ENCODE results near the gene FLNB. TPM values are rescaled to one million over a fixed set of nuclear protein-coding genes. Genes with fewer than 3 reads are reported as not detected.
A peak's percentile ranks its signal among the peaks of the same experiment; 100 is the strongest.

FLNB gene
- total RNA-seq, 3 donors from 2014 or later (not counting 1 experiment from before 2014, with no cell fraction given), result 24.6 to 30.8 (median 26.6) TPM

DNA sequence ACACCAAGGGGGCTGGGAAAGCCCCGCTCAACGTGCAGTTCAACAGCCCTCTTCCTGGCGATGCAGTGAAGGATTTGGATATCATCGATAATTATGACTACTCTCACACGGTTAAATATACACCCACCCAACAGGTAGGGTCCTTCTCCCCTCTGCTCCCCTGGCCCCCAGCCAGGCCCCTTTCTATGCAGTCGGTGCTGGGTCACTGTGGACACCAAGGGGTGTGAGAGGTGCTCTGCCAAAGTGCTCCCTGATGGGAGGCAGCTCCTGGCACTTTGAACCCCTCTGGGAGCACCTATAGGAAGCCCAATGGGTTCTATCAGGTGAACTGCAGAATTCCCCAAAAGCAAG lies 103.9 kb downstream of the FLNB start:
- Mint-ChIP-seq H3K4me3 (no peak overlapping the region), H3K9me3 (no peaks in the 10 kb centered on the region), H3K4me1 (peaks cover 15 to 20% of the 10 kb centered on the region in 2 donors), H3K36me3 (peaks cover 14% of the 10 kb centered on the region), H3K27me3 (ENCODE audit: low read depth in 2 of 2) (no peaks in the 10 kb centered on the region), H3K27ac (no peak overlapping the region)
- Histone ChIP-seq H3K9me3 (ENCODE audit: control insufficient read depth, insufficient read depth, low read length) (no peaks in the 10 kb centered on the region), H3K27me3 (ENCODE audit: control insufficient read depth, insufficient read depth, low read length) (no peaks in the 10 kb centered on the region), H3K4me1 (ENCODE audit: control insufficient read depth, insufficient read depth, low read length) (peaks cover 26% of the 10 kb centered on the region), H3K4me3 (ENCODE audit: low read length) (no peak overlapping the region), H3K27ac (ENCODE audit: low read length) (no peak overlapping the region), H3K36me3 (ENCODE audit: control insufficient read depth, insufficient read depth, low read length) (peaks cover 23% of the 10 kb centered on the region)
- DNase-seq (no peak), ATAC-seq (no peak)
- 89% methylated on average over 6 of the region's 6 CpGs for WGBS (ENCODE audit: insufficient coverage)
- TF ChIP-seq, protein P1, sequence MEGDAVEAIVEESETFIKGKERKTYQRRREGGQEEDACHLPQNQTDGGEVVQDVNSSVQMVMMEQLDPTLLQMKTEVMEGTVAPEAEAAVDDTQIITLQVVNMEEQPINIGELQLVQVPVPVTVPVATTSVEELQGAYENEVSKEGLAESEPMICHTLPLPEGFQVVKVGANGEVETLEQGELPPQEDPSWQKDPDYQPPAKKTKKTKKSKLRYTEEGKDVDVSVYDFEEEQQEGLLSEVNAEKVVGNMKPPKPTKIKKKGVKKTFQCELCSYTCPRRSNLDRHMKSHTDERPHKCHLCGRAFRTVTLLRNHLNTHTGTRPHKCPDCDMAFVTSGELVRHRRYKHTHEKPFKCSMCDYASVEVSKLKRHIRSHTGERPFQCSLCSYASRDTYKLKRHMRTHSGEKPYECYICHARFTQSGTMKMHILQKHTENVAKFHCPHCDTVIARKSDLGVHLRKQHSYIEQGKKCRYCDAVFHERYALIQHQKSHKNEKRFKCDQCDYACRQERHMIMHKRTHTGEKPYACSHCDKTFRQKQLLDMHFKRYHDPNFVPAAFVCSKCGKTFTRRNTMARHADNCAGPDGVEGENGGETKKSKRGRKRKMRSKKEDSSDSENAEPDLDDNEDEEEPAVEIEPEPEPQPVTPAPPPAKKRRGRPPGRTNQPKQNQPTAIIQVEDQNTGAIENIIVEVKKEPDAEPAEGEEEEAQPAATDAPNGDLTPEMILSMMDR (IDR thresholded peaks at IDR 0.05), result no peak
- intact Hi-C loops (cut with micrococcal nuclease), result no loop called here

DNA sequence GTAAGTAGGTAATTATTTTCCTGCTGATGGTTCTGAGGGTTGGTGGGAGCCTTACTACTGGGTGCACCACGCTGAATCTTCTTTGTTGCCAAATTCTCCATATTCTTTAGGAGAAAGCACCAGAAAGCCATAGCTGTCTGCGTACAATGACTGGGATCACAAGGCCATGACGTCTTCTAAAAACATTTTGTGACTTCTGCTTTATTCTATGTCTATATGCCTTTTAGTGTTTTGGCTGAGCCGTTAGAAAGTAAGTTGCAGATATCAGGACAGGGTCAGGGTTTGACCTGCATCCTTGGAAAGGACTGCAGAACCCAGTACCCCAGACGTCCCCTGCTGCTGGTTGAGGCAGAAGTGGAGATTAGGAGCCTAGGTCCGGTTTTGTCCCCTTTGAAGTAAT lies 107.0 kb downstream of the FLNB start:
- Histone ChIP-seq H3K27ac (ENCODE audit: low read length) (peak overlapping the region; percentile 60), H3K27me3 (ENCODE audit: control insufficient read depth, insufficient read depth, low read length) (no peaks in the 10 kb centered on the region), H3K4me3 (ENCODE audit: low read length) (no peak overlapping the region), H3K36me3 (ENCODE audit: control insufficient read depth, insufficient read depth, low read length) (peaks cover 14% of the 10 kb centered on the region), H3K4me1 (ENCODE audit: control insufficient read depth, insufficient read depth, low read length) (peaks cover 30% of the 10 kb centered on the region), H3K9me3 (ENCODE audit: control insufficient read depth, insufficient read depth, low read length) (no peaks in the 10 kb centered on the region)
- peak overlapping the region in 1 of 2 donors; percentile 81 for H3K27ac Mint-ChIP-seq
- 90% methylated on average over 6 of the region's 6 CpGs for WGBS (ENCODE audit: insufficient coverage)
- H3K27me3 Mint-ChIP-seq (ENCODE audit: low read depth in 2 of 2), result no peaks in the 10 kb centered on the region
- H3K4me1 Mint-ChIP-seq, result peaks cover 15 to 20% of the 10 kb centered on the region in 2 donors
- H3K9me3 Mint-ChIP-seq, result no peaks in the 10 kb centered on the region
- TF ChIP-seq, protein P1 (IDR thresholded peaks at IDR 0.05), result no peak
- DNase-seq (no peak), ATAC-seq (no peak)
- peaks cover 7% of the 10 kb centered on the region for H3K36me3 Mint-ChIP-seq
- peak overlapping the region; percentile 26 for H3K4me3 Mint-ChIP-seq
- intact Hi-C loops (cut with micrococcal nuclease), result no loop called here

DNA sequence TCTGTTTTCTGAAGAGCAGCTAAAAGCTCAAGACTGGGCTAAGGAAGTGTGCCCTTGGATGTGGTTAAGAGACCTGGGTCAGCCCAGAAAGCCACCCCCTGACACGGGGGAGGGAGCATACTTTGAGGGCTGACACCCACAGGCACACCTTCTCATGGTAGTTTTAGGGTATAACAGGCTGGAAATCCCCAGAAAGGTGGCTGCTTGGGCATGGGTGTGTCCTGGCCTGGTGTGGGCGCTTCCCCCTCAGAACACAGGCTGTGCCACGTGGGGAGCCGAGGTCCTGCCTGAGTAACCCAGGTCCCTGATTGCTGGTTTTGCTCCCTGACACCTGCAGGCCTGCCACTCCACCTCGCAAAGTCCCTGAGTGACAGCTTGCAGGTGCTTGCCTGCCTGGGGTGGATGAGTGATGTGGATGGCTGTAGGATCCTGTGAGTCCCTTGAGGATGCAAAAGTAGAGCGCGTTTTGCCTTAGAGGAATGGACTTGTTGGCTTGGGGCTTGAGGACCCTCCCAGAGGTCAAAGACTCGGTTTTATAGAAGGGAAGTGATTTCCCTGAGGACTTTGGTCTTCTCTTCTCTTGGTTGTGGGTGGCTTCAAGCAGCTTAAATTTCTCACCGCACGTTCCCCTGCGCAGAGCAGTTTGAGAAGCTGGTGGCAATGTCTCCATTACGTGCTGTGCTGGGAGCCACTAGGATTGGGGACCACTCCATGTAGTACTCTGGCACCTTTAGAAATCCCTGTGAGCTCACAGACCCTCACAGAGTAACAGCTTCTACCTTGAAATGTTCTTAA lies 108.1 kb downstream of the FLNB start:
- Mint-ChIP-seq H3K4me3 (peak overlapping the region; percentile 2), H3K36me3 (peaks cover 7% of the 10 kb centered on the region), H3K27me3 (ENCODE audit: low read depth in 2 of 2) (no peaks in the 10 kb centered on the region), H3K9me3 (no peaks in the 10 kb centered on the region), H3K4me1 (peaks cover 15 to 20% of the 10 kb centered on the region in 2 donors), H3K27ac (peak overlapping the region in 1 of 2 donors; percentile 81)
- Histone ChIP-seq H3K4me3 (ENCODE audit: low read length) (no peak overlapping the region), H3K27me3 (ENCODE audit: control insufficient read depth, insufficient read depth, low read length) (no peaks in the 10 kb centered on the region), H3K9me3 (ENCODE audit: control insufficient read depth, insufficient read depth, low read length) (no peaks in the 10 kb centered on the region), H3K4me1 (ENCODE audit: control insufficient read depth, insufficient read depth, low read length) (peaks cover 30% of the 10 kb centered on the region), H3K27ac (ENCODE audit: low read length) (peak overlapping the region; percentile 60), H3K36me3 (ENCODE audit: control insufficient read depth, insufficient read depth, low read length) (peaks cover 17% of the 10 kb centered on the region)
- WGBS (ENCODE audit: insufficient coverage), result 50% methylated on average over 12 of the region's 12 CpGs
- TF ChIP-seq, protein P1 (IDR thresholded peaks at IDR 0.05), result no peak
- peak; percentile 90 to 94 (median 90) for ATAC-seq
- intact Hi-C loops (cut with micrococcal nuclease), result loop anchor here (1.0 kb wide), 1 partner anchor 81 kb away; no protein-coding TSS in a partner anchor
- peak; percentile 39 to 86 for DNase-seq
